ENCODE measurements around the gene KLHL30. TPM values are rescaled to one million over a fixed set of nuclear protein-coding genes. Genes with fewer than 3 reads are reported as not detected.

The KLHL30 gene
- total RNA-seq, 1 experiment from 2014 or later = 0.07 TPM

DNA sequence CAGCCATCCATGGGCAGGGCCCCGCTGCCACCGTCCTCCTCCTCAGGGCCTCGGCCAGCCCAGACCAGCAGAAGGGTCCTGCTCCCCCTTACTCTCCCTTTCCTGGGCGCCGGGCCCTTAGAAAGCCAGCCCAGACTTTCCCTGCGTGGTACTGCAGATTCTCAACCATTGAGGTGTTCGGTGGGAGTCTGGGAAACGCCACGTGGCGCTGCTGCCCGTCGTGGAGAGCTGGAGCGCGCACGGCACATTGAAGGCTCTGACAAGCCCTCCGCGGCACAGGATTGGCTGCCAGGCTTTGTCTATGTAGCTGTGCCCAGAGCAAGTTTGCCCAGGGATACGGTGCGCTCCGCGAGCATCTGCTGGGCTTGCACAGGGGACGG lies 10.4 kb upstream of the KLHL30 start:
- in situ Hi-C loops (cut with HindIII; ENCODE audit: low sequenced_read_pairs) = no loop called here
- no peak for DNase-seq (ENCODE audit: low spot score)

DNA sequence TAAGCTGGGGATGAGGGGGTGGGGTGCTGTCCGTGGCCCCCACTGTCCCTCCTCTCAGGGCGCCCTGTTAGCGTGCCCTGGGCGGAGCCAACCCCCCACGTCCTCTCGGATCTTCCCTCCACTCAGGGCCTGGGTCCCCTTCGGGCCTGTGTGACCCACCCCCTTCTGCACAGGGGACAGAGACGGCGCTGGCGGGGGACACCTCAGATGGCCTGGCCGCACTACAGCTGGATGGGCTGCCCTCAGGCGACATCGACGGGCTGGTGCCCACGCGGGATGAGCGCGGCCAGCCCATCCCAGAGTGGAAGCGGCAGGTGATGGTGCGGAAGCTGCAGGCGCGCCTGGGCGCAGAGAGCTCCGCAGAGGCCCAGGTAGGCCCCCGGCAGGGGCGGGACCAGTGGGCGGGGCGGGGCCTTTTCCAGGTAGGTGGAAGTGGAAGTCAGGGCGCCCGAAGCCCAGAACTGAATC lies 9.9 kb upstream of the KLHL30 start:
- in situ Hi-C loops (cut with HindIII; ENCODE audit: low sequenced_read_pairs) = no loop called here
- no peak for DNase-seq (ENCODE audit: low spot score)

DNA sequence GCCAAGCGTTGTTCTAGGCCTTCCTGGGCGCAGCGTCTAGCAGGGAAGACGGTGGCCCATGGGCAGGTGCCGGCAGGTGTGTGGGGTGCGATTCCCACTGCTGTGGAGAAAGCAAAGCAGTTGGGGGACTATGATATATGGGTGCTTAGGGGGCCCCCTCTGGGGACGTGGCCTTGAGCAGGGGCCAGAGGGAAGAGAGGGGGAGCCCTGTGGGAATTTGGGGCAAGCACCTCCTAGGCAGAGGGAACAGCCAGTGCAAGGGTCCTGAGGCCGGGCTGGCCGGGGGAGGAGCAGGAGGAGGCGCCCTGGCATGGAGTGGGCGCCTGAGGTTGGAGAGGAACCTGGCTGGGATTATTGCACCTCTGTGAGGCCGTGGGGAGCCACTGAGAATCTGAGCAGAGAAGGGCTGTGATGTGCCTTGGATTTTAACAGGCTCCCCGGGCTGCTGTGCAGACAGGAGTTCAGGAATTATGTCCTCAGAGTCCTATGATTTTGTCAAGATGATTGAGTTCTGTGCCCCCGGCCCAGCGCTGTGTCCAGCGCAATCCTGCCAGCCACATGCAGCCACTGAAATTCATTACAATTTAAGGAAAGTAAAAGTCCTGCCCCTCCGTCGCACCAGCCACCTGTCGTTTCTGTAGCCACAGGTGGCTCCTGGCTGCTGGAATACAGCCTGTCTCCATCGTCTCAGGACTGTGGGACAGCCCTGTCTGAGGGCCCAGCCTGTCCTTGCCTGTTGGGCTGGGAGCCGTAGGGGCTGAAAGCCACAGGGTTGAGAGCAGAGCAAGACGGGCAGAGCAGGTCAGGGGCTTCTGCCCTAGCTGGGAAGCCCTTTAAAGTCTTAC lies 9.1 kb upstream of the KLHL30 start:
- in situ Hi-C loops (cut with HindIII; ENCODE audit: low sequenced_read_pairs) = no loop called here
- DNase-seq (ENCODE audit: low spot score) = no peak

DNA sequence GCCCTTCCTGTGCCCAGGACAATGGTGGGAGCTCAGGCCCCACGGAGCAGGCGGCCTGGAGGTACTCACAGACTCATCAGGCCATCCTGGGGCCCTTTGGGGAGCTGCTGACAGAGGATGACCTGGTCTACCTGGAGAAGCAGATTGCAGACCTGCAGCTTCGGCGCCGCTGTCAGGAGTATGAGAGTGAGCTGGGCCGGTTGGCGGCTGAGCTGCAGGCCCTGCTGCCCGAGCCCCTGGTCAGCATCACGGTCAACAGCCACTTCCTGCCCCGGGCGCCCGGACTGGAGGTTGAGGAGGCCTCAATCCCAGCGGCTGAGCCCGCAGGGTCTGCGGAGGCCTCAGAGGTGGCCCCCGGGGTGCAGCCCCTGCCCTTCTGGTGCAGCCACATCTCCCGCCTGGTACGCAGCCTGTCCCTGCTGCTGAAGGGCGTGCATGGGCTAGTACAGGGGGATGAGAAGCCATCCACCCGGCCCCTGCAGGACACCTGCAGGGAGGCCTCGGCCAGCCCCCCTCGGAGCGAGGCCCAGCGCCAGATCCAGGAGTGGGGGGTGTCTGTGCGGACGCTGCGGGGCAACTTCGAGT lies 8.3 kb upstream of the KLHL30 start:
- no peak for DNase-seq (ENCODE audit: low spot score)
- in situ Hi-C loops (cut with HindIII; ENCODE audit: low sequenced_read_pairs) = no loop called here

DNA sequence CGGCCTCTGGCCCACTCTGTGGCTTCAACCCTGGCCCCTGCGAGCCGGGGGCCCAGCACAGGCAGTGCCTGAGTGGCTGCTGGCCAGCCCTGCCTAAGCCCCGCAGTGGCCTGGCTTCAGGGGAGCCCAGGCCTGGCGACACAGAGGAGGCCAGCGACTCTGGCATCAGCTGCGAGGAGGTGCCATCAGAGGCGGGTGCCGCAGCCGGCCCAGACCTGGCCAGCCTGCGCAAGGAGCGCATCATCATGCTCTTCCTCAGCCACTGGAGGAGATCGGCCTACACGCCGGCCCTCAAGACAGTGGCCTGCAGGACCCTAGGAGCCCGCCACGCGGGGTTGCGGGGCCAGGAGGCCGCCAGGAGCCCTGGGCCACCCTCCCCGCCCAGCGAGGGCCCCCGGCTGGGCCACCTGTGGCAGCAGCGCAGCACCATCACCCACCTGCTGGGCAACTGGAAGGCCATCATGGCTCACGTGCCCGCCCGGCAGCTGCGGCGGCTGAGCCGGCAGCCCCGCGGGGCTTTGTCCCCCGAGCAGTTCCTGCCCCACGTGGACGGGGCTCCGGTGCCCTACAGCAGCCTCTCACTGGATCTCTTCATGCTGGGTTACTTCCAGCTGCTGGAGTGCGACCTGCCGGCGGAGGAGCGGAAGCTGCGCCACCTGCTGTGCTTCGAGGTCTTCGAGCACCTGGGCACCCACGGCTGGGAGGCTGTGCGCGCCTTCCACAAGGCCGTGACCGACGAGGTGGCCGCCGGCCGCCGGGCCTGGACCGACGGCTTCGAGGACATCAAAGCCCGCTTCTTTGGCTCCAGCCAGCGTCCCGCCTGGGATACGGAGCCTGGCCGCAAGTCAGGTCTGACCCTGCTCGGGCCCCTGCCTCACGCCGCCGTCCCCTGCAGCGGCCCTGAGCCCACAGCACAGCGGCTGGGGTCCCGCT lies 7.5 kb upstream of the KLHL30 start:
- in situ Hi-C loops (cut with HindIII; ENCODE audit: low sequenced_read_pairs) = no loop called here
- no peak for DNase-seq (ENCODE audit: low spot score)

DNA sequence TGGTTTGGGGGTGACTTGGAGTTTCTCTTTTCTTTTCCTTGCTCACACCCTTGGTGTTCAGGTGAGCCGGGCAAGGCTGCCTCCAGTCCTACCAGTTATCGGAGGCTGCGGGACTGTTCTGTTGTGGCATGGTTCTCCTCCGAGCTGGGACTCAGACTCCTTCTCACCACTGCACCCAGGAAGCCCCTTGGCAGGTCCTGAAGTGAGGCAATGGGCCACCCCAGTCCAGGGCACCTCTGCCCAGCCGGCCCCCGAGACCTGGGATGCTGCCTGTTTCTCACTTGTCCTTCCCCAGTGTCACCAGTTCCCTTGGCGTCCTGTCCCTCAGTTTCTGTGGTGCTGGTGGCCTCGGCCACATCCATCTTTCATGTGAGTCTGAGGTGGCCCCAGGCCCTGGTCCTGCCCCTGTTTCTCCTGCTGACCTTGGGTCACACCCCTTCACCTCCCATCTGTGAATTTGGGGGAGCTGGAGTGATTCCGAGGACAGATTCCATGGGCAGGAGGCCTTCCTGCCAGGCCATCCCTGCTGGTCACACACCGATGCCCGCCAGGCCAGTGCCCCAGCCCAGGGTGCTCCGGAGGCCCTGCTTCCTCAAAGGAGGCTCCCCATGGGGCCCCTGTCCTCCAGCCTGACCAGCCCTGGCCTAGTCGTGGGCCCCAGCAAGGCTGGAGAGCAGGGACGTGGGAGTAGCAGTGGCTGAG lies 6.6 kb upstream of the KLHL30 start:
- no peak for DNase-seq (ENCODE audit: low spot score)
- in situ Hi-C loops (cut with HindIII; ENCODE audit: low sequenced_read_pairs) = no loop called here

DNA sequence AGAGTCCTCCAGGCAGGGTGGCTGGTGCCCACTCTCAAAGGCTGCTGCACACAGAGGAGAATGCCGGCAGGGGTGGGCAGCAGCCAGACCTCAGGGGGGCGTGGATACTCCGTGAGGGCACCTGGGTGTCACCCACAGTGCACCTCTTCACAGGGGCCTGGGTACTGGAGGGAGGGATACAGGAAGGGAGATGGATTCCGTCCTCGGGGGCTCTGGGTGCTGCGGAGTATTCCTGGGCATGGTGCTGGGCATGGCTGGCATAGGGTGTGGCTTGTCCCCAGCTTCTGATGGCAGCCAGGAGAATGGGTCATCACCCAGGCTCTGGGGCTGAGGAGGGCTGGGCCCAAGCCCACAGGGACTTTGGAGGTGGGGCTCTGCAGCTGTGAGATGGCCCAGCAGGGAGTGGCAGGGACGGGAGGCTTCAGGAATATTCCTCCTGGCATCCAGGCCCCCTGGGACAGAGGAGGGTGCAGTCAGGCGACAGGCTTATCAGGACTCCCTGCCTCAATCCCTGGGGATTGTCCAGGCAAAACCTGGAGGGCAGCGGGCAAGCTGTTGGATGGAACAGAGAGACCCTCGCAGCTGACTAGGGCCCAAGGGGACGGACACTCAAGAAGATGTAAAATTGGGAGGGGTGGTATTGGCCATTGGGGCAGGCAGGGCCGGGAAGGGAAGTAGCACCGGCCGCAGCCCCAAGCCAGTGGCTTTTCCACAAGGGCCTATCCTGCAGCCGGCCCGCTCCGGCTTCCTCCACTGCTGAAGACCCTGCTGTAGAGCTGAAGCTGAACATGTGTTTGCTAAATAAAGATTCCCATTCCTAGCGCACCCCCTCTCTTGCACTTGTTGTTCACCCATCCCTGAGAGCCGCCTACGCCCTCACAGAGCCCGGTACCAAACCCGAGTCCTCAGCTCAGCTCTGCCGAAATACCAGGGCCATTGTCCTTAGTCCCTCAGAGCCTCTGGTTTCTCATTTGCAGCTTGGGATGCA lies 5.7 kb upstream of the KLHL30 start:
- in situ Hi-C loops (cut with HindIII; ENCODE audit: low sequenced_read_pairs) = no loop called here
- DNase-seq (ENCODE audit: low spot score) = no peak

DNA sequence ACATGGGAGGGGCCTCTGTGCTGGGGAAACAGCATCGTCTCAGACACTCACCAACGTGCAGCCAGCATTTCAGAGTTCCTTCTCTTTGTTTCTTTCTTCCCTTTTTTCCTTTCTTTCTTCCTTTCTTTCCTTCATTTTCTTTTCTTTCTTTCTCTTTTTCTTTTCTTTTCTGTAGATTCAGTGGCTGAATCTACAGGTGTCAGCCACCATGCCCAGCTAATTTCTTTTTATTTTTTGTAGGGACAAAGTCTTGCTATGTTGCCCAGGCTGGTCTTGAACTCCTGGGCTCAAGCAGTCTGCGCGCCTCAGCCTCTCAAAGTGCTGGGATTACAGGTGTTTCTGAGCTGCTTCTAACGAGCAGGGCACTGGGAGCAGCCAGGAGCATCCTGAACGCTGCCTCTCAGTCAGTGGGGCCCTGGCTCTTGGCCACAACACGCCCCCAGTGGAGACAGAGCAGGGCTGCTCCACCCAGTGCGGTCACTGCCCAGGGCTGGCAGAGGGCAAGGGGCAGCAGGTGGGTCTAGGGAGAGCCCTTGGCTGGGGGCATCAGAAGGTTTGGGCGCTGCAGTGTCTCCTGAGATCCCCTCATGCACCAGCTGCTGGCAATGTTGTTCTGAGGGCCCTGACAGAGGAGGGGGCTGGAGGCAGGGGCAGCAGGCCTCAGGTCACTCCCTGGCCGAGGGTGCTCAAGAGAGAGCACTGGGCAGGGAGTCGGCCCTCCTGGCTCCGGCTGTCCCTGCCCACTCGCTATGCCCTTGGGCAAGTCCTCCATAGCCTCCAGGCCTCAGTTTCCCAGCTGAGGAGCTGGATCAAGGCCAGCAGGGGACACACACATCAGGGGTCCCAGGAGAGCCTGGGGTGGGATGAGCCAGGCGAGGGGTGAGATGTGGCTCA lies 4.7 kb upstream of the KLHL30 start:
- DNase-seq (ENCODE audit: low spot score) = no peak
- in situ Hi-C loops (cut with HindIII; ENCODE audit: low sequenced_read_pairs) = no loop called here

DNA sequence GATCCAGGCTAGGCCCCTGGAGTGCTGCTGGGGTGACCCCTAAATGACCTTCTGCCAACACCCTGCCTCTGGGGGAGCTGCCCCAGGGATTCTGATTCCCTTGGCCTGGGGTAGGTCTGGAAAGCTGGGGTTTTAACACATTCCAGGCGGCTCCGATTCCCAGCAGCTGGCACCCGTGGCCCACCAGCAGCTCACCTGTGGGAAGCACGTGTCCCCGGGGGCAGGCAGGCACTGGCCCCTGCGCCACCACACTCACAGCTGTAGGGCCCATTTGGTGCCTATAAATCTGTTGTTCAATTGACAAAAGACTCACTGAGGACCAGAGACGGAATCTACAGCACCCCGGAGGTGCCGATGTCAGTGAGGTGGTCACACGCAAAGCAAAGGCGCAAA lies 4.1 kb upstream of the KLHL30 start:
- no peak for DNase-seq (ENCODE audit: low spot score)
- in situ Hi-C loops (cut with HindIII; ENCODE audit: low sequenced_read_pairs) = no loop called here

DNA sequence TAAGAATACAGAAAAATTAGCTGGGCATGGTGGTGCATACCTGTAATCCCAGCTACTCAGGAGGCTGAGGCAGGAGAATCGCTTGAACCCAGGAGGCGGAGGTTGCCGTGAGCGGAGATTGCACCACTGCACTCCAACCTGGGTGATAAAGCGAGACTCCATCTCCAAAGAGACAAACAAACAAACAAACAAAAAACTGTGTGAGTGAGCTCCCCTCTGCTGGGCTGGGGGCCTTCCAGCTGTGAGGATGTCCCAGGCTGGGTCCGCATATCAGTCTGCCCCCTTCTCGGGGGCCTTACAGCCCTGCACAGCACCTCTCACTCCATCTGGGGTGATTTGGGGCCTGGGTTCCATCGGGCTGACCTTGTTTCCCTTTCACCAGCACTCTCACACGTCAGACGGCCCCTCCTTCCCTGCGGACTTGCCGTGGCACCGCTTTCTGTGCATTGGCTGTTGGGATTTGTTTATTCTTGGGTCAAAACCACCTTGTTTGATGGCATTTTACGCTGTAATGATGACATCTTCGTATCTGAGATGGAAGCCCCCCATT lies 2.8 kb upstream of the KLHL30 start:
- in situ Hi-C loops (cut with HindIII; ENCODE audit: low sequenced_read_pairs) = no loop called here
- no peak for DNase-seq (ENCODE audit: low spot score)

DNA sequence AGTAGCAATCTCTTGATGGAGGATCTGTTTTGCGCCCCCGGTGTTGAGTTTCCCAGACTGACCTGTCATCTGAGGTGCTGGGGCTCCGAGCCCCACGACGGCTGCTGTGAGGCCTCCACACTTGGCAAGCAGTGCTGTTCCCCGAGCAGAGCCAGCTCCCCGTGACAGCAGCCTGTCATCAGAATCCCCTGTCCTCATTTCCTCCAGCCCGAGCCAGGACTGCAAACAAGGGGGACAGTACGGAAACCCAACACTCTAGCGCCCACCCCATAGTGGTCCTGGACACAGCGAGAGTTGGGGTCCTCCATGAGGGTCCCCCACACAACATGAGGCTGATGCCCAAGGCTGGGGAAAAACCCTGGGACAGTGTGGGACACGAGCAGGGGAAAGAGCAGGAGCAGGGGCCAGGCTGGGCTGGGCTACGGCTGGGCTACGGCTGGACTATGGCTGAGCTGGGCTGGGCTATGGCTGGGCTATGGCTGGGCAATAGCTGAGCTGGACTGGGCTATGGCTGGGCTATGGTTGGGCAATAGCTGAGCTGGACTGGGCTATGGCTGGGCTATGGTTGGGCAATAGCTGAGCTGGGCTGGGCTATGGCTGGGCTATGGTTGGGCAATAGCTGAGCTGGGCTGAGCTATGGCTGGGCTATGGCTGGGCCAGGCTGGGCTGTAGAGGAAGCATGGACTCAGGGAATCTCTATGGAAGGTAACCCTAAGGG lies 1.5 kb upstream of the KLHL30 start:
- in situ Hi-C loops (cut with HindIII; ENCODE audit: low sequenced_read_pairs) = no loop called here
- no peak for DNase-seq (ENCODE audit: low spot score)

DNA sequence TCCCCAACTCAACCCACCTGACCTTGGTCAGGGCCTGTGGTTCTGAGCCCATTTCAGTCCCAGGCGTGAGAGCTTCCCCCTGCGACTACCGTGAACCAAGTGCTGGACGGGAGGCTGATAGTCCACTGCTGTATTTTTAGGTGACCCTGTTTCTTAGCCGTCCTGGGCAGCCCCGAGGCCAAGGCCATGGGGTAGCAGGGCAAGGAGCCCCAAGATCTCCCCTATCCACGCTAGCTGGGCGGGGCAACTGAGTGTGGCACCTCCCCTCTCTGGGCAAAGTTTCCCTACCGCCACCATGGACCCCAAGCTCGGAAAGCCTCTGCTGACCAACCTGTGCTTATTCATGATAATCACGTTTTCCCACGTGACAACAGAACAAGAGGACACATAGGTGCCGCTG lies 583 bp upstream of the KLHL30 start:
- DNase-seq (ENCODE audit: low spot score) = no peak
- in situ Hi-C loops (cut with HindIII; ENCODE audit: low sequenced_read_pairs) = no loop called here

DNA sequence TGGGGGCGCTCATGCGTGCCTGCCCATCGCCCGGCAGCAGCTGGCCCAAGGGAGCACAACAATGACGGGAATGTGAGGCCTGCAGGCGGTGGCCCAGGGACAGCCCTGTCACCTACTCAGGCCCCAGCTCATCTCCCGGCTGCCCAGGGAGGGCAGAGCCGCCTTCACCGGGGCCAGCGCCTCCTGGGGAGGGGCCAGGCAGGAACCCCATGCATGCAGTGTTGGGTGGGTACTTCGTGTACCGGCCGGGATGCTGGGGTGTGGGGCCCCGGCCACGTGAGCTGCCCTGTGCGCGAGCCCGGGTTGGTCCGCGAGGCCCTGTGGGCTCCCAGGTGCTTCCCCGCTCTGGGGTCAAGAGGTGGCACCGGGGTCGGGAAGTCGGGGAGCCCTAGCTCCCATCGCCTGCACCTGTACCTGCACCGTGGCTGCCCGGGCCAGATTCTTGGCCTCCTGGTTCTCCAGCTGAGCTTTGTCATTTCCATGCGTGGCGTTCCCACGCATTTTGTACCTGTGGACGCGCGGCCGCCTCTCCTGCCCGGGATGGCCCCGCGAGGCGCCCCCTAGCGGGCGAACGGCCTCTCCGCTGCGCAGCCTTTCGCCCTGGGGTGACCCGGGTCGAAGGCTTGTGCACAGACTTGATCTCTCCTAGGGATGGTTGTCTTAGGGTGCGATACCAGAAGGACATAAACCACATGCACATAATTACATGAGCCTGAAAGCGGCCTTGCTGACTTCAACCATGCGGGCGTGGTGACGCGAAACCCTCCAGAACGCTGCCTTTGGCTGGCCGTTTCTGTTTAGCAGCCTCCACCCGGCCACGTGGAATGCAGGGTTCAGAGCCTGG lies 950 bp downstream of the KLHL30 start:
- no peak for DNase-seq (ENCODE audit: low spot score)
- in situ Hi-C loops (cut with HindIII; ENCODE audit: low sequenced_read_pairs) = no loop called here

DNA sequence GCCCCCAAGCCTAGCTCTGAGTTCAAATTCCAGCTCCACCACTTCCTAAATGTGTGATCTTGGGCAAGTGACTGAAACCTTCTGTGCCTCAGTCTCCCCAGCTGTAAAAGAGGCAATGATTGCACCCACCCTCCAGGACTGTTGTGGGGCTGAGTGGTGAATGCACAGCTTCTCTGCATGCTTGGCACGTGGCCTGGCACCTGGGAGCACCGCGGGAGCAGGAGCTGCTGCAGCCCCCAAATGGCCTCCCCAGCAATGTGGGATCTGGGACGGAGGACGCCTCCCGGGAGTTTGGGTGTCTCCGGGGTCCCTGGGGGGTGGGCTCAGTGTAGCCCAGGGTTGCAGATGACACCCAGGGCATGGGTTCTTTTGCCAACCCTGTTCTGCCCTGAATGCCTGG lies 1.6 kb downstream of the KLHL30 start:
- no peak for DNase-seq (ENCODE audit: low spot score)
- in situ Hi-C loops (cut with HindIII; ENCODE audit: low sequenced_read_pairs) = no loop called here

DNA sequence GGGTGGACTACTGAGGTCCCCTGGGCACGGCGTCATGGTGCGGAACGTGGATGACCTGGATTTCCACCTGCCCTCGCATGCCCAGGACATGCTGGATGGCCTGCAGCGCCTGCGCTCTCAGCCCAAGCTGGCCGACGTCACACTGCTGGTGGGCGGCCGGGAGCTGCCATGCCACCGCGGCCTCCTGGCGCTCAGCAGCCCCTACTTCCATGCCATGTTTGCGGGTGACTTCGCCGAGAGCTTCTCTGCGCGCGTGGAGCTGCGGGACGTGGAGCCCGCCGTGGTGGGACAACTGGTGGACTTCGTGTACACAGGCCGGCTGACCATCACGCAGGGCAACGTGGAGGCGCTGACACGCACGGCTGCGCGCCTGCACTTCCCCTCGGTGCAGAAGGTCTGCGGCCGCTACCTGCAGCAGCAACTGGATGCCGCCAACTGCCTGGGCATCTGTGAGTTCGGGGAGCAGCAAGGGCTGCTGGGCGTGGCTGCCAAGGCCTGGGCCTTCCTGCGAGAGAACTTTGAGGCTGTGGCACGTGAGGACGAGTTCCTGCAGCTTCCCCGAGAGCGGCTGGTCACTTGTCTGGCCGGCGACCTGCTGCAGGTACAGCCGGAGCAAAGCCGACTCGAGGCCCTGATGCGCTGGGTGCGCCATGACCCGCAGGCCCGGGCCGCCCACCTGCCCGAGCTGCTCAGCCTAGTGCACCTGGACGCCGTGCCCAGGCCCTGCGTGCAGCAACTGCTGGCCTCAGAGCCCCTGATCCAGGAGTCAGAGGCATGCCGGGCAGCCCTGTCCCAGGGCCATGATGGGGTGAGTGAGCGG lies 2.5 kb downstream of the KLHL30 start:
- in situ Hi-C loops (cut with HindIII; ENCODE audit: low sequenced_read_pairs) = no loop called here
- DNase-seq (ENCODE audit: low spot score) = no peak

All from G401 (cell line).